DND-41 (cell line): Measurements from ENCODE around the gene GMPR.

Source experiments
- ATAC-seq: fragments of 200-7000 bp; cut with Tn5 transposase; 3 replicates; pipeline ENCODE4 v1.9.1; 2021; ENCODE audit warnings: low read depth; ENCODE audit not compliant: insufficient read depth
- DNase-seq: peaks from one replicate; pipeline ENCODE4 v3.0.0-alpha.2; 2020
- H2AFZ ChIP-seq: 2 replicates; pipeline ENCODE4 v1.6.0; 2012; ENCODE audit warnings: low read depth, low read length
- H3K27ac ChIP-seq: 2 replicates; pipeline ENCODE4 v1.5.1; 2012; ENCODE audit warnings: low read length, inconsistent platforms
- H3K27me3 ChIP-seq: fragments of 200-600 bp; sonication (generic); 2 replicates; pipeline ENCODE4 v1.6.0; 2012; ENCODE audit warnings: low read length, mild to moderate bottlenecking, inconsistent platforms; ENCODE audit not compliant: insufficient read depth, poor library complexity
- H3K36me3 ChIP-seq: 2 replicates; pipeline ENCODE4 v1.5.1; 2012; ENCODE audit warnings: low read length, inconsistent platforms; ENCODE audit not compliant: insufficient read depth
- H3K4me1 ChIP-seq: 2 replicates; pipeline ENCODE4 v1.5.1; 2012; ENCODE audit warnings: mild to moderate bottlenecking, low read length; ENCODE audit not compliant: insufficient read depth
- H3K4me2 ChIP-seq: 2 replicates; pipeline ENCODE4 v1.6.0; 2012; ENCODE audit warnings: mild to moderate bottlenecking, moderate library complexity, low read length, inconsistent platforms; ENCODE audit not compliant: insufficient read depth
- H3K4me3 ChIP-seq, 2 experiments: fragments of 200-600 bp in 1 of 2; shearing (Covaris generic) in 1 of 2; 2 replicates each; pipeline ENCODE4 v1.5.1; 2012 to 2016; ENCODE audit warnings: inconsistent platforms in 2 of 2, low read length in 2 of 2, mild to moderate bottlenecking in 2 of 2, low read depth in 1 of 2, moderate library complexity in 1 of 2
- H3K79me2 ChIP-seq: 2 replicates; pipeline ENCODE4 v1.6.0; 2012; ENCODE audit warnings: low read length, inconsistent platforms; ENCODE audit not compliant: insufficient read depth
- H3K9ac ChIP-seq: 2 replicates; pipeline ENCODE4 v1.6.0; 2012; ENCODE audit warnings: low read depth, mild to moderate bottlenecking, inconsistent platforms, low read length, moderate library complexity
- H3K9me3 ChIP-seq: 2 replicates; pipeline ENCODE4 v1.5.1; 2012; ENCODE audit warnings: low read length, moderate library complexity, mild to moderate bottlenecking, inconsistent platforms; ENCODE audit not compliant: insufficient read depth, severe bottlenecking
- H4K20me1 ChIP-seq: 2 replicates; pipeline ENCODE4 v1.6.0; 2012; ENCODE audit warnings: low read length; ENCODE audit not compliant: insufficient read depth
- CTCF ChIP-seq: IDR thresholded peaks from 2 replicates; pipeline ENCODE4 v1.5.1; 2012; ENCODE audit warnings: borderline replicate concordance, low read length, moderate library complexity, mild to moderate bottlenecking; ENCODE audit not compliant: poor library complexity, severe bottlenecking; ENCODE audit errors: extremely low read depth
- EZH2 ChIP-seq: IDR thresholded peaks from 3 replicates; pipeline ENCODE4 v1.6.1; 2012; ENCODE audit warnings: borderline replicate concordance, low read depth, mild to moderate bottlenecking, moderate library complexity, low read length, inconsistent platforms; ENCODE audit not compliant: severe bottlenecking

GMPR gene

DNA sequence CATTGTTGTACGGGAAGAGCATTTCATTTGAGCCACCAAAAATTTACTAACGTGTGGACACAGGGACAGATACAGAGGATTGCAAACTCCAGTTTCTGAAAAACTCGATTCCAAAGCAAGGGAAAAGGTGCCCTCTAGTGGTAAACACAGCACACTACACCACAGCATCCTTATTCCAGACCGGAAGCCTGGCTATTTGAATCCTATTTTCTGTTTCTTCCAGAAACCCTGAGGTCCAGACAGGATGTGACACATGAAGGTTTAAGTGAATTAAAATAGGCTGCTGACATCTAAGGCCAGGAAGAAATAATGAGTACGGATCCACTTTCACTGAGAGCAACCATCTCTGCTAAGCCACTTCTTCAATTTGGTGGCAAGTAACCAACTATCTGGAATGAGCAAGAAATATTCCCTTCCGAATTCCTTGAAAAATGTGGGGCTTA is 31.8 kb upstream of the GMPR start:
- Histone ChIP-seq H3K4me2 (no peak overlapping the region), H3K79me2 (no peaks in the 10 kb centered on the region), H3K9me3 (no peaks in the 10 kb centered on the region), H4K20me1 (no peaks in the 10 kb centered on the region), H3K4me1 (0 out of 2 replicates have a peak, but pooled peaks cover 4% of the 10 kb centered on the region), H3K36me3 (no peaks in the 10 kb centered on the region), H3K9ac (no peak overlapping the region), H2AFZ (no peak overlapping the region), H3K27me3 (no peaks in the 10 kb centered on the region), H3K27ac (no peak overlapping the region), H3K4me3 (no peak overlapping the region)
- ATAC-seq (peak; percentile 64), DNase-seq (peak; percentile 44)
- TF ChIP-seq EZH2: no peak
- peak; percentile 95 for TF ChIP-seq CTCF

DNA sequence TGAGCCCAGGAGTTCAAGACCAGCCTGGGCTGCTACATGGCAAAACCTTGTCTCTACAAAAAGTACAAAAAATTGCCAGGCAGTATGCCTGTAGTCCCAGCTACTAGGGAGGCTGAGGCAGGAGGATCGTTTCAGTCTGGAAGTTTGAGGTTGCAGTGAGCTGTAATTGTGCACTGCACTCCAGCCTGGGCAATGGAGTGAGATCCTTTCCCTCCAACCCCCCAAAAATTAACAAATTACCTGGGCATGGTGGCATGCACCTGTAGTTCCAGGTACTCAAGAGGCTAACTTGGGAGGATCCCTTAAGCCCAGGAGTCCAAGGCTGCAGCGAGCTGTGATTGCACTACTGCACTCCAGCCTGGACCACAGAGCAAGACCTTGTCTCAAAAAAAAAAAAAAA is 29.4 kb upstream of the GMPR start:
- Histone ChIP-seq H2AFZ (no peak overlapping the region), H4K20me1 (no peaks in the 10 kb centered on the region), H3K4me1 (0 out of 2 replicates have a peak, but pooled peaks cover 4% of the 10 kb centered on the region), H3K27ac (no peak overlapping the region), H3K36me3 (no peaks in the 10 kb centered on the region), H3K9ac (no peak overlapping the region), H3K79me2 (no peaks in the 10 kb centered on the region), H3K4me3 (no peak overlapping the region), H3K9me3 (no peaks in the 10 kb centered on the region), H3K27me3 (no peaks in the 10 kb centered on the region), H3K4me2 (no peak overlapping the region)
- TF ChIP-seq CTCF: no peak
- TF ChIP-seq EZH2: no peak
- ATAC-seq: no peak
- no peak for DNase-seq

- TF ChIP-seq CTCF (no peak), EZH2 (no peak)
- DNase-seq: no peak
- no peak for ATAC-seq
- H3K27me3 ChIP-seq: no peaks in the 10 kb centered on the region
- 0 out of 2 replicates have a peak, but pooled peaks cover 4% of the 10 kb centered on the region for H3K4me1 ChIP-seq
- H3K27ac ChIP-seq: no peak overlapping the region
- no peak overlapping the region for H3K9ac ChIP-seq
- H3K9me3 ChIP-seq: no peaks in the 10 kb centered on the region
- H3K36me3 ChIP-seq: no peaks in the 10 kb centered on the region
- H3K79me2 ChIP-seq: no peaks in the 10 kb centered on the region
- H2AFZ ChIP-seq: no peak overlapping the region
- no peak overlapping the region for H3K4me3 ChIP-seq
- no peak overlapping the region for H3K4me2 ChIP-seq
- no peaks in the 10 kb centered on the region for H4K20me1 ChIP-seq
Observed at GRCh38 chr6:16209539-16209938, 28.8 kb upstream of the GMPR start.

DNA sequence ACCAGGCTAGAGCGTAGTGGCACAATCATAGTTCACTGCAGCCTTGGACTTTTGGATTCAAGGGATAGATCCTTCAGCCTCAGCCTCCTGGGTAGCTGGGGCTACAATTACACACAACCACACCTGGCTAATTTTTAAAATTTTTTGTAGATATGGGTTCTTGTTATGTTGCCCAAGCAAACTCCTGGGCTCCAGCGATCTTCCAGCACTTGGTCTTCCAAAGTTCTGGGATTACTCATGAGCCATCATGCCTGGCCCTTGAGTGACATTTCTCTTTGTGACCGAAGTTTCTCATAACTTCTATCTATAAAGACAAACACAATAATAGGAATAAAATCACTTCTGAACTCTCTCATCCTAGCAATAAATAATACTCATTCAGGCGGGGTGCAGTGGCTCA is 26.1 kb upstream of the GMPR start:
- Histone ChIP-seq H3K79me2 (no peaks in the 10 kb centered on the region), H3K4me2 (no peak overlapping the region), H3K9me3 (no peaks in the 10 kb centered on the region), H2AFZ (no peak overlapping the region), H3K27me3 (no peaks in the 10 kb centered on the region), H4K20me1 (no peaks in the 10 kb centered on the region), H3K27ac (no peak overlapping the region), H3K9ac (no peak overlapping the region), H3K4me3 (no peak overlapping the region), H3K36me3 (no peaks in the 10 kb centered on the region), H3K4me1 (no peaks in the 10 kb centered on the region)
- TF ChIP-seq EZH2 (no peak), CTCF (no peak)
- ATAC-seq (no peak), DNase-seq (no peak)
